ENCODE measurements around the gene TSPAN5.

Gene TSPAN5

GRCh38 chr4:98624642-98625041, 33.8 kb downstream of the TSPAN5 start:
- Histone ChIP-seq H3K4me1 (ENCODE audit: control insufficient read depth, insufficient read depth, low read length) (no peaks in the 10 kb centered on the region), H3K36me3 (ENCODE audit: control insufficient read depth in 2 of 2, insufficient read depth in 1 of 2, low read length in 2 of 2) (no peaks in the 10 kb centered on the region), H3K9me3 (ENCODE audit: control insufficient read depth, insufficient read depth, low read depth, low read length) (no peaks in the 10 kb centered on the region), H3K4me3 (ENCODE audit: low read depth, low read length) (no peak overlapping the region), H3K27ac (ENCODE audit: extremely low read depth, low read depth, low read length) (no peak overlapping the region)
- TF ChIP-seq ZNF169 (tag by site-specific recombination; IDR thresholded peaks at IDR 0.05): no peak
- TF ChIP-seq ZNF146 (tag by site-specific recombination; IDR thresholded peaks at IDR 0.05): no peak
- TF ChIP-seq ZNF518A (tag by site-specific recombination; conservative IDR thresholded peaks at IDR 0.05; ENCODE audit: low read depth): no peak
- TF ChIP-seq PRDM2 (tag by site-specific recombination; IDR thresholded peaks at IDR 0.05; ENCODE audit: borderline replicate concordance): no peak
- no peak for TF ChIP-seq ZNF621 (tag by site-specific recombination; IDR thresholded peaks at IDR 0.05)
- TF ChIP-seq ZNF561 (tag by site-specific recombination; IDR thresholded peaks at IDR 0.05; ENCODE audit: borderline replicate concordance): no peak
- TF ChIP-seq ZNF223 (tag by site-specific recombination; IDR thresholded peaks at IDR 0.05): no peak
- TF ChIP-seq ZNF658 (tag by site-specific recombination; IDR thresholded peaks at IDR 0.05): no peak
- TF ChIP-seq ZNF155 (tag by site-specific recombination; IDR thresholded peaks at IDR 0.05): no peak
- no peak for TF ChIP-seq ZBTB44 (tag by site-specific recombination; IDR thresholded peaks at IDR 0.05)
- no peak for TF ChIP-seq ZNF26 (tag by site-specific recombination; IDR thresholded peaks at IDR 0.05)
- TF ChIP-seq KLF17 (tag by site-specific recombination; IDR thresholded peaks at IDR 0.05): no peak
- no peak for TF ChIP-seq KLF16 (tag by site-specific recombination; IDR thresholded peaks at IDR 0.05)
- no peak for TF ChIP-seq YY1 (tag by site-specific recombination; IDR thresholded peaks at IDR 0.05)
- TF ChIP-seq ZNF571 (tag by site-specific recombination; IDR thresholded peaks at IDR 0.05): no peak
- ChIA-PET POLR2A (no interaction called here), CTCF (interaction anchor here (0.7 kb wide), 1 partner anchor 127 kb away, joined by 3 read pairs; no protein-coding TSS in a partner anchor)

Measured in HEK293 (cell line).